ENCODE results near the gene PRKCZ.
"Not testable (repeated sequence)": the region's sequence is repeated elsewhere in the genome, so short reads cannot be mapped to it uniquely, and the experiment has no call there.

PRKCZ gene

GRCh38 chr1:2104621-2105427 is 54.6 kb downstream of the PRKCZ start:
- DNase-seq = no peak

- no peak for DNase-seq
Observed at GRCh38 chr1:2105781-2106524, 55.7 kb downstream of the PRKCZ start.

- no peak for DNase-seq
Observed at GRCh38 chr1:2106659-2107405, 56.6 kb downstream of the PRKCZ start.

- no peak for DNase-seq
Observed at GRCh38 chr1:2107586-2108212, 57.5 kb downstream of the PRKCZ start.

- no peak for DNase-seq
Observed at GRCh38 chr1:2108213-2108876, 58.1 kb downstream of the PRKCZ start.

GRCh38 chr1:2108877-2109580 is 58.8 kb downstream of the PRKCZ start:
- no peak for DNase-seq

- no peak for DNase-seq
Observed at GRCh38 chr1:2109581-2110021, 59.4 kb downstream of the PRKCZ start.

- DNase-seq = no peak
Observed at GRCh38 chr1:2110191-2110737, 60.1 kb downstream of the PRKCZ start.

GRCh38 chr1:2110738-2111673 is 60.8 kb downstream of the PRKCZ start:
- no peak for DNase-seq

- no peak for DNase-seq
Observed at GRCh38 chr1:2111674-2112035, 61.4 kb downstream of the PRKCZ start.

- peak; percentile 9 to 39 for DNase-seq
Observed at GRCh38 chr1:2112280-2112701, 62.1 kb downstream of the PRKCZ start.

GRCh38 chr1:2113620-2114135 is 63.5 kb downstream of the PRKCZ start:
- DNase-seq = no peak

- DNase-seq = not testable (repeated sequence)
Observed at GRCh38 chr1:2114635-2115007, 64.4 kb downstream of the PRKCZ start.

- DNase-seq = no peak
Observed at GRCh38 chr1:2115008-2115641, 64.9 kb downstream of the PRKCZ start.

- no peak for DNase-seq
Observed at GRCh38 chr1:2115702-2116341, 65.6 kb downstream of the PRKCZ start.

- no peak for DNase-seq
Observed at GRCh38 chr1:2119886-2120285, 69.7 kb downstream of the PRKCZ start.

- DNase-seq = no peak
Observed at GRCh38 chr1:2121101-2121691, 71.0 kb downstream of the PRKCZ start.

GRCh38 chr1:2121794-2122193 is 71.6 kb downstream of the PRKCZ start:
- not testable (repeated sequence) for DNase-seq

Measured in inflammatory macrophage treated with lipopolysaccharide for 1 hour (primary cell).